Anterior cingulate cortex (tissue), 58 donors: ENCODE data around the gene LMX1A.

Experiments
- DNase-seq, 58 donors: peaks; one replicate each; lab custom pipeline; 2025; lab: John Stamatoyannopoulos, UW

Gene LMX1A

DNA sequence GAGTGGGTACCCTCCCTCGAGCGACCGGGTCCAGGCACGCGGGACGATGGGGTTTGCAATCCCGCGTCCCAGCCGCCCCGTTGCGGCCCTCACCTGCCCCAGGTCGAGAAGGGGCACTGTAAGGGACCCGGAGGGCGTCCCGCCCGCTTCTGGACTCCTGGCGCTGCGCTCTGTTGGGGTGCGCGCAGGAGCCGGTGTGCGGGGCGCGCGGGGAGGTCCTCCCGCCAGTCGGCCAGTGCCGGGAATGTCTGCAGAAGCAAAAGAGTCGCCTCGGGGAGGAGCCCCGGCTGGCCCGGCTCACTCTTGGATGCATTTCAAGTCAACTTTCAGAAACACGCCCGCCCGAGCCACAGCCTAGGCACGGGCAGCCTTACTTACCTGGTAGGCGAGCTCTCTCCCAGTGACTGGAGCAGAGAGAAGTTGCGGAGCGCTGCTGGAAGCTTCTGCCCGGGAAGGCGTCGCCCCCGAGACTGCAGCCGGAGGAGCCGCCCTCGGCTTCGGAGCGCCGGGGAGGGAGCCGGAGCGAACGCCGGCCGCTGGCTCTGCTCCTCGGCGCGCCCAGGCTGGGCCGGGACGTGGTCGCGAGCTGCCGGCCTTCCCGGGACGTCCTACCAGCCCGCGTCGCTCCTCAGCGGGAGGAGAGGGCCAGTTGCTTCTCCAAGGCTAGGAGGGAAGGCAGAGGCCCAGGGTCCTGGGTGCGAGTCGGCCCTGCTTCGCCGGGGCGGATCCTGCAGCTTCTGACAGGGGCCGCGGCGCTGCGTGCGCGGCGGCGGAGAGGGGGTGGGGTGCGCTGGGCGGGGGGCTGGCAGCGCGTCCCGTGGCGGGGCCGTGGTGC is at the start of gene LMX1A:
LMX1A (minus strand) TSS at position 739 of the 835 bp plus-strand sequence. CDS start 1,156 bp downstream, outside the sequence.
- no peak for DNase-seq

DNA sequence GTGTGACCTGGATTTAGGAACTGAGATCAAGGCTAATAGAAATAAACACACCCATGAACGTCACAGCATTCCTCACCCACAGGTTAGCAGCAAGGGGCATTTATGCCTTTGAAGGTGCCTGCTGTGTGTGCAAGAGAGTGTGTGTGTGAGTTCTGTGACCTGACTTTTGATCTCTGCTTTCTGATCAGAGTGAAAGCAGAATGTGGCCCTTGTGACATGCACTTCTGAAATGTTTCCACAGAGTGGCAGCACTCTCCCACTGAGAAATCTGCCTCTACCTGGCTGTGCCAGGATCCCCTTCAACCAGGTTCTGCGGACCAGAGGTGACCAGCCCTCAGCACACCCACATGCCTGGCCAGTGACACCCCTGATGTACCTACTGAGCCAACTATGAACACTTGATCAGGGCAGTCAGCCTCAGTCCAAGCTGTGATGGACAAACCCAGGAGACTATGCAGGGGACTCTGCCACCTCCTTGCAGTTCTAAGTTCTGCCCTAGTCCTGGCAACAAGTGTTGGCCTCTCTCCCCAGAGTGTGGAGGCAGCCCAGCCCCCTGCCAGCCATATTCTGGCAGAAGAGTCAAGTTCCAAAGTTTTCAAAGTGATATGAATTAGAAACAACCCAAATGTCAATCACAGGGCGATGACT is 47.4 kb upstream of the LMX1A start:
- DNase-seq = peak in 16 of 58 donors; percentile 1 to 42 (median 10)

DNA sequence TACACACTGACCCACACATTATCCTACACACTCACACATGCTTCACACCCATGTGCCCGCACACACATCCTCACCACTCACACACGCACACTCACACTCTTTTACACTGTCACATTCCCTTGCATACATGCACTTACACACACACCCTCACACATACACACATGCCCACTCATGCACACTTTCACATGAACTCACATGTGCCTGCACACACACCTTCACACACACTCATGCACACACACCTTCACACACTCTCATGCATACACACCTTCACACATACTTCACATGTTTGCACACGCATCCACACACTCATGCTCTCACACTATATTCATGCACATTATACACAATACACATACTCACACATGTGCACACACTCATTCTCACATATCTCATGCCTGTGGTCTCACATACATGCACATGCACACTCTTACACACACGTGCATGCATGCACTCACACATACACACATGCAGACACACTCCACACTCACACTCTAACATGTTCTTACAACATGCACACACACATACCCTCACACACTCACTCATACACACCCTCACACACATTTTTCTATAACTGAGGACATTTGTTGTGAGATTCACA is 46.1 kb upstream of the LMX1A start:
- DNase-seq = no peak

DNA sequence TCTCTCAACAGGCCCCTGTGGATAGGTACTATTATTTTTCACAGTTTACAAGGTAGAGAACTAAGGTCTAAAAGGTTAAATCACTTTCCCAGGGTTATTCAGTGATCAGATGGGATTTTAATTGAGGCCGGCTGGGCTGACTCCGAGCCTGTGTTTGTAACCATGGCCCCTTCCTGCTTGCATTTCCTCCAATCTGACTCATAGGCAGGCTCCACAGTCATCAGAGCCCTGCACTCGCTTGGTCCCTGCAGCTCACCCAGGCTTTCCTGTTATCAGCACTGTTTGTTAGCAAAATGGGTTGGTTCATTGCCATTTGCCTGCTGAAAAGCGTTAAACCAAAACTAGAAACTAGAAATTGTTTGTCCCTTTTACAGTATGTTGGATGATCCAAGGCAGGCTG is 41.4 kb upstream of the LMX1A start:
- no peak for DNase-seq

DNA sequence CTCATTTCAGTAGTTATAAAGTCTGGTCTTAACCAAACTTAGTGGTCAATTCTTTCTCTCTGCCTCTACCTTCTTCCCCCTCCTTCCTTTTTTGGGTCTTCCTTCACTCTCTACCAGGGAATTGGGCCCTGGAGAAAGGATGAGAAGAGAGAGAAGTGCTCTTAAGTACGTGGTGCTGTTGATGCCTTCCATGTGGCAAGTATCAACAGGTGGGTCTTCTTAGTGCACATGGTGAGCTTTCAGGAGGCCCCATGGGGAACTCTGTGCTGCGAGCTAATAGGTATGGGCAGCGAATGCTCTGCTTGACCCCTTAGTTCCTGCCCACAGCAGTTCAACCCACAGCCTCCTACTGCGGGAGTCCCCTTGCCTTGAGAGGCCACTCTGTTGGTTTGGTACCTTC is 39.4 kb upstream of the LMX1A start:
- no peak for DNase-seq

DNA sequence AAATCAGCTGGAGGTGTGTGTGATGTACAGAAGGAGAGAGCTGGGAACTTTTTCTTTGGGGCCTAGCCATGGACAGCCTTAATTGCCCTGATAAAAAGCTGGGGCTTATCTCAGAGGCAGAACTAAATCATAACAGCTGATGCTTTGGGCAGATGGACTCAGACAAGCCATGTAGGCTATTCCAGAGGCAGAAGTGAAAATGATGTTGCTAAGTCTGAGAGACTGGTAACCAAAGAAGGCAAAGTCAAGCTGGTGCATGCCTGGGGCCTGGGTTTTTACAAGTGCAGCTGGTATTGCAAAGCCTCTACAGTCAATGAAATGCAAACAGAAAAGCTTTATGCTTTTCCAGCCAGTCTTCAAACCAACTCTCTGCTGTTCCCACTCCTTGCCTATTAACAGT is 39.0 kb upstream of the LMX1A start:
- no peak for DNase-seq

DNA sequence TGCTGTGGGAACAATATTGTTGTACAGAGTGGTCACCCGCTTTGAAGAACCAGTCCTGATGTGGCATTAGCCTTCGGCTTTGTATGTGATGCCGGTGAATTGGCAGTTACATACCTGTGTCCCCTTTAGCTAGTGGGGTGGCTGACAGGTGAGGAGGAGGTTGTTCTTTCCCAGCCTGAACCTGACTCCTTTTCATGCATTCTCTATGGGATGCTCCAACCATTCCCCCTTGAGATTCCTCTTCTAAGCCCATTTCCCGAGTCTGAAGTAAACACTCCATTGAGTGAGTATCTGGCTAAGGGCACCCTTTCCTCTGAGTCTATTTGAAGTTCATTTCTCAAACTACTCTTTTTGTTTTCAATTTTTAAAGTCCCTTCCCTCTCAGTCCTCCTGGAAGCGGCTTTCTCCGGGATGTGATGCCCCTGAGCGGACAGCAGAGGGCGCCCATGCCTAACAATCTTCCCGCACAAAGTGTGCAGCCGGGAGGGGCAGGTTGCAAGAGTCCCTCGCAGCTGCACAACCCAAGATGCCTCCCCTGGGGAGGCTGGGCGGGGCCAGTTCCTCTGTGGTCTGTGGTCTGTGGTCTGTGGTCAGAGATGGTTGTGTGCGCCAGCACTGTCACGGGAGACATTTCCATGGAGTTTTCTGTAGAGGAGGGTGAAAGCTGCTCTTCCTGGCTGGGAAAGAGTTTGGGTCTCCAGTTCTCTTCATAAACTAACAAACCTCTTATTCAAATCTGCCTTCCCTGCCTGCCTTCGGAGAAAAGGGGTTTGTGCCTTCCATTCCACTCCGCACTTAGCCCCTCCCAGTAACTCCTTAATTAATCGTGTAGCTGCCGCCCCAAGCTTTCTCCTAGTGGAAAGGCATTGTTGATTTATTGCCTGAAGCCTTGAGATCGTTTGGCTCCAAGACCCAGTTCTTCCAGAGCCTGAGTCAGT is 36.4 kb upstream of the LMX1A start:
- DNase-seq = peak in 56 of 58 donors; percentile 7 to 77 (median 60)

DNA sequence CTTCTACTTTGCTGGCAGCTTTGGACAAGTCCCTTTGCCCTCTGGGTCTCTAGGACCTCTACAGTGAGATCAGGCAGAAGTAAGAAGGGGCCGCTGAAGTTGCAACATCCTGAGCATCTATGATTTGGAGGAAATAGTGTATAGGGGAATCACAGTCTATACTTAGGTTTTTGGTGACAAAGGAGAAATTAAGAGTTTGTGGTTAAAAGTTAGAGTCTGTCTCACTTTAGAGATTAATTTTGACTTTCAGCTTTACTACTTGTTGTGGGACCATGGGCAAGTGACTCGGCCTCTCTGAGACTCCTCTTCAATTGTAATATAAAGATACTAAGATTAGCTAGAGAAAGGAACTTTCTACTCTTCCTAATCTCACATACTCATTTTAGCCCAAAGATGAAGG is 33.1 kb upstream of the LMX1A start:
- no peak for DNase-seq

DNA sequence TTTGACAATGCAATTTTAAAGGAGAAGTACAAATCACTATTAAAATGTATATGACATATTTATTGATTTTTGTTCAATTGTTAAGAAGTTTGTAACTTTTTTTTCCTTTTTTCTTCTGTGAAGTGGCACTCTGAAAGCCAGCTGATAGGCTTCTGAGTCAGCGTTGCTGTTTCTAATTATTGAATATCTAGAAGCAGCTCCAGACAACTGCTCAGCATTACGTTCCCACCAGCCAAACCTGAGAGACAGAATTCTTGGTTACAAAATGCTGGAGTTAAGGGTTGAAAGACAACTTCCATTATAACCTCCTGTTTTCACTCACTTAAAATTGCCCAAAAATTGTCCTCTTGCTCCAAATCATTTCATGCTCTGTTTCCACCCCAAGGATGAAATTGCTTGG is 31.4 kb upstream of the LMX1A start:
- DNase-seq = no peak

DNA sequence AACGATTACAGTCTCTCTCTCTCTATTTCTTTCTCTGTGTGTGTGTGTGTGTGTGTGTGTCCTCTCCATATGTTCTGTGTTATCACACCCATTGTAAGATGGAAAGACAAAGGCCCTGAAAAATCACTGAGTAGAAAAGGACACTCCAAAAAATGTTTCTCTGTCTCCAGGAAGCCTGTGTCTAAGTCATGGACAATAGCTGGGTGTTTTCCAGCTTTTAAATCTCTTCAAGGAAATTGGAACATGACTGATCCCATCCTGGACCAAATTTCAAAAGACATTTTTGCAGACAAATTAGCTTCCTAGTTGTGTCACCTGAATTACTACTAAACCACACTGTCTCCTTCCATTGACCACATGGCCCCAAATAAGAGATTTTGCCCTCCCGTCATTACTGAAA is 31.0 kb upstream of the LMX1A start:
- no peak for DNase-seq

DNA sequence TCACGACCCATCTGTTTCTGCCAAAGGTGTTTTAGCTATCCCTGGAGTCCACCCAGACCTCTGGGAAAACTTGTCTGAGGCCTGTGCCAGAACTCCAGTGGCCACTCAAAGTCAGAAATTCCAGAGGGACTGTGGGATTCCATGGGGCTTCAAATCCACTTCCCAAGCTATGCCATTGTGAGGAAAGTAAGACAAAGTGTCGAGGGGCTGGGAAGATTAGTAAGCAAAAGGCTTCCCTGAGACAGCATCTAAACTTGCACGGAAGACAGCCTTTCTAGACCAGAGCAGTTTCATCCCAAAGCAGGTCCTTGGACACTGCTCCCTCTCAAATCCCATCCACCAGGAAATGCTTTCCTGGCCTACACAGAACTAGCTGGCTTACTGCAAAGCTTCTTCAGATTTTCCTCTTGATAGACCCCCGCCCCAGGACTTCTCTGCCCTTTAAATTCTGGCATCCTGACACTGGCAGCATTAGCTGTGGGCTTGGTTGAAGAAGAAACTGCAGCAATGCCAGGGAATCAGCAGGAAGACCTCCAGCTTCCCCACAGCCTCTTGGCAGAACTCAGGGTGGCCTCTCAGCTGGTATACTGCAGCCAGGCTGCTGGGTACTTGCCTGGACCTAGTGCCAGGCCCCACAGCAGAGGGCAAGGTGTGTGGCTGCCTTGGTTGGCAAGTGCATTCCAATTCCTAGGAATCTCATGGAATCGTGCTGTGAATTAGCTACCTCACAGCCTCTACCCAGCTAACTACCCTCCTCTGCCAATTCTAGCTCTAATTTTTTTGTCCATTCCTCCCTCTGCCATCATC is 27.3 kb upstream of the LMX1A start:
- DNase-seq = peak in 22 of 58 donors; percentile 1 to 50 (median 24)

DNA sequence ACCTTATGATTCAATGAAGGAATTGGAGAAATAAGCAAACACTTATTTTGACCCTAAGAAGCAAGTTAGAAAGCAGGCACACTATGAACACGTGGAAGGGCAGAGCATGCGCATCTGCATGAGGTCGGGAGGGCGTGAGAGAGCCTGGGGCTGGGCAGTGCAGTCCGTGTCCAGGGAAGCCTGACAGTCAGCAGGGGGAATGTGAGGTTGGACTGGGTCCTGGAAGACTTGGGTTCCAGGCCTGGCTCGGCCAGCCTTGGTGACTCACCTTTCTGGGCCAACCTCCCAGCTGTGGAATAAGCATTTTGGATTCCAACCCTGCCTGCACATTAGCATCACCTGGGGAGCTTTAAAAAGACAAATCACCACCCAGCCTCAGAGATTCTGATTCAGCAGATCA is 26.6 kb upstream of the LMX1A start:
- peak in 36 of 58 donors; percentile 8 to 83 (median 33) for DNase-seq

DNA sequence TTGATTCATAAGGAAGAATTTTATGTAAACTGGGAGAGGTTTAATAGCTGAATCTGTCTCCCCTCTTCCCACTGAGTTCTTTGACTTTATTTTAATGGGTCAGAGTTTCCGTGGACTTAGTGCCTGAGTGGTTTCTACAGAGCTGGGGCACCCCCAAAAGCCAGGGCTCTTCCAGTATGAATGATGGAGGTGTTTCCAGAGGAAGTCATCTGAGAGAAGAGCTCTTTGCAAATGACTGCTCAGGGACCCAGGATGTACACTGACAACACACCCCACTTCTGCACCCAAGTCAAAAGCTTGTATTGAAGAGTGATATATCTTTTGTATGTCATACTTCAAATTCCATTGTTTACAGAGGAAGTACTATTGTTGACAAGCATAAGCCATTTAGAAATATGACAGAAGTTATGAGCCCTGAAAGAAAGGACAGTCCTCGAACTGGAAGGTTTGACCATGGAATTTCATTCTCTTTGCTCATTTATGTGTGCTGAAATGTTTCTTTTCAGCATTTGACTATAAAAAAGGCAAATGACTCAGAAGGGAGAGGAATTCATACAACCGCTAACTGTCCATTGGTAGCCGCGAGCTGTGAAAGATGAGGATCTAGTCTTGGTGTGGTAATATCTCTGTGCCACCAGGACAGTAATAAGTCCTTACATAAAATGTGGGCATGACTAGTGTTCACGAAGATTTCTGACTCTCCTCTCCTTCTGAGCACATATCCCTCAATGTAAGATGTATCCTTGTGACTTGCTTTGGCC is 25.4 kb upstream of the LMX1A start:
- DNase-seq = no peak

DNA sequence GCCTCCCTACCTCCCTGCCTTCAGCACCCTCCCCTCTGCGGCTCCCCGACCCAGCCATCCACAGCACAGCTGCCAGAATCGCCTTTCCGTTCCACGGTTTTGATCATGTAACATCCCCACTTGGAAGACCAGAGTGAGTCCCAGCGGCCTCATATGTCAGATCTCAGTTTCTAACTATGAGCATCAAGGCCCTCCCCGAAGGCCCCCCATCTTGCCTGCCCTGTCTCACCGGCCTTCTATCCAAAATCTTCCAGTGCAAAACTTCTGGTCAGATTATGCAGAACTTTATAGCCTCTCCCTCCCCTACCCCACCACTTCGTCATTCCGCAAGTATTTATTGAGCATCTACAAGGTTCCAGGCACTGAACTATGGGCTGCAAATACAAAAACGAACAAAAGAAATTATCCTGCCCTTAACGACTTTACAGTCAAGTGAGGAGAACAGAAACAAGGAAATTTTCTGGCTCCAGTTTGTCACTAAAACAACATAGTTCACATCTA is 20.3 kb upstream of the LMX1A start:
- DNase-seq = no peak

DNA sequence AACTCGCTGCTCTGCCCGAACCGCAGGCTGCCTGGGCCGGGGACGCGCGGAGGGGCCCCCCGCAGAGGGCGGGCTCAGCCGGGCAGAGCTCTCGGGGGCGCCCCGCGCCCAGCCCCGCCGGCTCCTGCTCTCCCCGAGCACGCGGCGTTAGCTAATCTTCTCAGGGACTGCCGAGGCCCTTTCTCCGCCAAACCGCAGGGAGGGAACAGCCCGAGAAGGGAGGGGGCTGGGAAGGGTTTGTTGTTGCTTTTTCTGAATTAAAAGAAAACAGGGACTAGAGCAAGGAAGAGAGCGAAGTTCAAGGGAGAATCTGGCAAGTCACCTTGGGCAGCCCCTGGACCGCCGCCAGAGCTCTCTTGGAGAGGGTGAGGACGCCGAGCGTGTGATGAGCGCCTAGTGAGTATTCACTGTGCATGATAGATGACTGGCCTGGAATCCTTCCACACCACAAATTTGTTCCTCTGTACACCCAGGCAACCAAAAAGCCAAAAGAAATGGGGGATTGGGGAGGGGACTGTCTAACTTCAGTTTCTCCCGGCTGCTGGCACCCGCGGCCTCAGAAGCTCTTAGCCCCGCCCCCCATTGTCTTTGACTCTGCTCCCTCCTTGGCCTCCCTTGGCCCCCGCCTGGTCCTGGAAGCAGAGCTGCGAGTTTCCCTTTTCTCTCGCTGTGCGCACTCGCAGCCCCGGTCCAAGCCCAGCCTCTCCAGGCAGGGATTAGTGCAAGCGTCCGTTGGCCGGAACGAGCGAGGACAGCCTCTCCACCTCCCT is 19.7 kb upstream of the LMX1A start:
- DNase-seq = peak in 53 of 58 donors; percentile 19 to 90 (median 67)

DNA sequence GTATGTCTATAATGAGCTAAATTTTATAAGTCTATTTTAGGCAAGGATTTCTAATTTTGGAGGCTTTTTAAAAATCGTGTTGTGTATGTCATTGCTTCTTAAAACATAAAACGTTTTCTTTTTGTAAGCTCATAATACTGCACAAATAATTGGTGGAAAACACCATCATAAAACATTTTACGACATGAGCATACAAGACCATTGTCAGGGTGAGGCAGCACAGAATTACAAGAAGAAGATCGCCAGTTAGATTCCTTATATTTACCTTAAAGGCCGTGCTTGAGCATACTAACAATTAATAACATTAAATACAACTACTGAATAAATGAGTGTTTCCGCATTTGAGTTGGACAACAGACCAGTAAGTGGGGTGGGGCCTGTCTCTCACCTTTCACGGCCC is 19.1 kb upstream of the LMX1A start:
- no peak for DNase-seq

DNA sequence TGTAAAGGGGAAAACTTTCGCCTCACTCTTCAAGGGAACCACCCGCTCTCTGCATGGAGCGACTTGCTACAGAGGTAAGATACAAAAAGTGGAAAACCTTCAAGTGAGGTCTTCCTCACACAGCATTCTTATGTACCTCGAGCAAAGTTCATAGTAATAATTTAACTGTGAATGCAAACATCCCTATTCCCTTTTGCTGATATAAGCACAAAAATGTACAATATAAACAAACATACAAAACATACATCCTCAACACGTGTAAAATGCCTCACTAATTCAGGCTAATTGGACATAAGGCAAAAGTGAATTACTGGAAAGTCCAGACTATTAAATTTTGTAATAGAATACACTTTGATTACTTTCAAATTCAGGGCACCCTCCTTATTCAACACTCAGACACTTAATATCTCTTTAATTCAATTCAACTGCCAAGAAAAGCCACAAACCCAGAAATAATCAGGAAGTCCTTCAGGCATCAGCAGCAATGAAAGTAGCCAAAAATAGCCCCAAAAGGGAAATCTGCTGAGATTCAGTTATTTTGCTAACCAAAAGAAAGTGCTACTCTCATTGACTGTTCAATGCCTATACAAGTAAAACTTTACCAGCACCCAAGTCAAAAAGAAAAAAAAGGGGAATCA is 15.2 kb upstream of the LMX1A start:
- no peak for DNase-seq
